SK-N-SH (cell line): ENCODE data around the gene CHID1. TPM values are rescaled to one million over a fixed set of nuclear protein-coding genes. Genes with fewer than 3 reads are reported as not detected.

ENCODE experiments used
- CTCF ChIA-PET: fragments of 300-600, 350-600 bp; formaldehyde crosslinking; extraction: SDS; loops from one replicate; lab custom pipeline; 2021; lab: Yijun Ruan, JAX
- POLR2A ChIA-PET: fragments of 350-600 bp; sonication (Branson Sonifier 250); formaldehyde crosslinking; extraction: SDS; loops from one replicate; lab custom pipeline; 2020; ENCODE audit warnings: antibody characterized with exemption, inconsistent platforms; lab: Yijun Ruan, JAX
- DNase-seq: peaks from one replicate; pipeline ENCODE4 v3.0.0; 2012
- H2AFZ ChIP-seq: fragments of 200-600 bp; sonication (generic); 2 replicates; pipeline ENCODE4 v1.8.1; 2016; ENCODE audit warnings: antibody characterized with exemption, mild to moderate bottlenecking, low read depth
- H3F3A ChIP-seq: fragments of 200-600 bp; sonication (generic); replicated peaks from 2 replicates; pipeline ENCODE3; 2016; ENCODE audit warnings: antibody characterized with exemption, mild to moderate bottlenecking; ENCODE audit not compliant: insufficient read depth
- H3K27ac ChIP-seq, 2 experiments: fragments of 200-500 bp in 1 of 2; fragments of 200-600 bp in 1 of 2; sonication (Bioruptor generic) in 1 of 2; sonication (generic), shearing (Covaris generic) in 1 of 2; 2 replicates each; pipeline versions ENCODE4 v1.5.1 to v1.6.1; 2014 to 2016; ENCODE audit warnings: low read depth in 2 of 2, inconsistent platforms in 1 of 2, low read length in 1 of 2, mild to moderate bottlenecking in 1 of 2, mixed read lengths in 1 of 2
- H3K27me3 ChIP-seq: fragments of 200-600 bp; sonication (generic), shearing (Covaris generic); 2 replicates; pipeline ENCODE4 v1.6.1; 2016; ENCODE audit warnings: mixed run types; ENCODE audit not compliant: insufficient read depth
- H3K36me3 ChIP-seq, 2 experiments: fragments of 200-500 bp in 1 of 2; fragments of 200-600 bp in 1 of 2; sonication (Bioruptor generic) in 1 of 2; sonication (generic) in 1 of 2; replicated peaks in 1 of 2; 2 replicates each; pipeline versions ENCODE3 to v1.5.1; 2014 to 2016; ENCODE audit warnings: low read length in 1 of 2, mild to moderate bottlenecking in 1 of 2; ENCODE audit not compliant: insufficient read depth in 2 of 2, control insufficient read depth in 1 of 2
- H3K4me1 ChIP-seq, 2 experiments: fragments of 200-500 bp in 1 of 2; fragments of 200-600 bp in 1 of 2; sonication (Bioruptor generic) in 1 of 2; sonication (generic), shearing (Covaris generic) in 1 of 2; 2 replicates each; pipeline versions ENCODE4 v1.5.1 to v1.6.1; 2014 to 2016; ENCODE audit warnings: low read depth in 1 of 2, low read length in 1 of 2, mixed run types in 1 of 2; ENCODE audit not compliant: insufficient read depth in 2 of 2, control insufficient read depth in 1 of 2
- H3K4me2 ChIP-seq: fragments of 200-600 bp; sonication (generic), shearing (Covaris generic); 2 replicates; pipeline ENCODE4 v1.6.1; 2017; ENCODE audit warnings: mixed run types
- H3K4me3 ChIP-seq, 2 experiments: fragments of 200-500 bp in 1 of 2; fragments of 200-600 bp in 1 of 2; sonication (Bioruptor generic) in 1 of 2; sonication (generic), shearing (Covaris generic) in 1 of 2; 2 replicates each; pipeline versions ENCODE4 v1.5.1 to v1.8.1; 2014 to 2016; ENCODE audit warnings: low read depth in 2 of 2, inconsistent platforms in 1 of 2, low read length in 1 of 2, mild to moderate bottlenecking in 1 of 2, mixed read lengths in 1 of 2, moderate library complexity in 1 of 2
- H3K79me2 ChIP-seq: fragments of 200-600 bp; sonication (generic); 2 replicates; pipeline ENCODE4 v1.8.1; 2017; ENCODE audit warnings: mild to moderate bottlenecking; ENCODE audit not compliant: insufficient read depth
- H3K9ac ChIP-seq: fragments of 200-600 bp; sonication (generic); 2 replicates; pipeline ENCODE4 v1.6.1; 2017; ENCODE audit warnings: mixed run types
- H3K9me2 ChIP-seq: fragments of 200-600 bp; sonication (generic); 2 replicates; pipeline ENCODE4 v1.6.1; 2017; ENCODE audit warnings: mixed run types
- H3K9me3 ChIP-seq: fragments of 200-600 bp; sonication (generic); 2 replicates; pipeline ENCODE4 v1.6.1; 2017; ENCODE audit warnings: mixed run types, mild to moderate bottlenecking, moderate library complexity
- H4K20me1 ChIP-seq: fragments of 200-600 bp; sonication (generic); 2 replicates; pipeline ENCODE4 v1.6.1; 2017; ENCODE audit warnings: mild to moderate bottlenecking, mixed run types; ENCODE audit not compliant: insufficient read depth
- CHD2 ChIP-seq: fragments of 150-350 bp; IDR thresholded peaks from 2 replicates; pipeline ENCODE4 v1.6.1; 2018; ENCODE audit warnings: low read length; ENCODE audit not compliant: partially characterized antibody
- EZH2phosphoT487 ChIP-seq: fragments of 200-600 bp; sonication (generic); IDR thresholded peaks from 2 replicates; pipeline ENCODE4 v1.6.1; 2017; ENCODE audit warnings: low read depth, mixed run types, mild to moderate bottlenecking, antibody characterized with exemption, moderate library complexity, borderline replicate concordance
- GABPA ChIP-seq: IDR thresholded peaks from 2 replicates; pipeline ENCODE4 v1.4.0; 2012; ENCODE audit warnings: low read depth, mild to moderate bottlenecking
- GATA2 ChIP-seq: sonication (generic); formaldehyde crosslinking; IDR thresholded peaks from 2 replicates; pipeline ENCODE4 v1.5.0; 2020; ENCODE audit warnings: mild to moderate bottlenecking, missing genetic modification reagents
- RFX5 ChIP-seq: IDR thresholded peaks from 2 replicates; pipeline ENCODE4 v1.6.1; 2012; ENCODE audit warnings: mild to moderate bottlenecking, improper control_type of control experiment, low read length
- RXRA ChIP-seq: IDR thresholded peaks from 2 replicates; pipeline ENCODE4 v1.4.0; 2012; ENCODE audit warnings: low read depth, mild to moderate bottlenecking, borderline replicate concordance
- SIN3A ChIP-seq: IDR thresholded peaks from 2 replicates; pipeline ENCODE4 v1.6.1; 2012; ENCODE audit warnings: low read depth, mild to moderate bottlenecking, low read length, moderate library complexity, borderline replicate concordance
- TAF1 ChIP-seq: IDR thresholded peaks from 2 replicates; pipeline ENCODE4 v1.6.1; 2012; ENCODE audit warnings: low read depth, mild to moderate bottlenecking, low read length, moderate library complexity, borderline replicate concordance
- USF1 ChIP-seq: IDR thresholded peaks from 2 replicates; pipeline ENCODE4 v1.4.0; 2012; ENCODE audit warnings: low read depth, borderline replicate concordance
- WGBS: methylation state at CpG from one replicate; pipeline ENCODE4 v1.1.6; 2017; ENCODE audit warnings: low lambda C conversion rate; 5-methylcytosine and 5-hydroxymethylcytosine counted together
- polyA plus RNA-seq, 3 experiments: library from polyadenylated mRNA; depleted of rRNA; stranded (reverse); fragments of >200 nt; gene quantifications; 2 replicates each; pipeline ENCODE4 v1.2.3, GENCODE V29; 2012

Gene CHID1
- polyA plus RNA-seq, 1 of the 3 experiments (the other 2 are of a cell fraction), result 231 TPM

- H2AFZ ChIP-seq, result no peak overlapping the region
- ChIA-PET POLR2A (interaction anchor here (0.9 kb wide), 1 partner anchor 625 kb away, joined by 4 read pairs; no protein-coding TSS in a partner anchor), CTCF (interaction anchor here (0.6 kb wide), 1 partner anchor 33 kb away, joined by 3 read pairs; no protein-coding TSS in a partner anchor)
- no peaks in the 10 kb centered on the region for H3K9me2 ChIP-seq
- peaks cover 22% of the 10 kb centered on the region for H4K20me1 ChIP-seq
- no peak overlapping the region for H3K4me2 ChIP-seq
- H3K36me3 ChIP-seq, result peaks cover 0 to 24% of the 10 kb centered on the region in 2 experiments
- H3K79me2 ChIP-seq, result peaks cover 6% of the 10 kb centered on the region; the same call in 1 of the 2 replicates
- no peaks in the 10 kb centered on the region for H3K9me3 ChIP-seq
- TF ChIP-seq TAF1, result no peak
- no peak for TF ChIP-seq GABPA
- TF ChIP-seq GATA2 (CRISPR knock-in tag), result no peak
- no peak for TF ChIP-seq RFX5
- no peak for TF ChIP-seq CHD2
- H3K27me3 ChIP-seq, result no peaks in the 10 kb centered on the region
- peaks cover 3% of the 10 kb centered on the region for H3F3A ChIP-seq
- H3K9ac ChIP-seq, result no peak overlapping the region
- H3K27ac ChIP-seq, result no peak overlapping the region; a peak in 1 of 4 replicates
- WGBS, result 93% methylated on average over 11 of the region's 11 CpGs
- peaks cover 4 to 30% of the 10 kb centered on the region in 2 experiments; a peak in 2 of 4 replicates for H3K4me1 ChIP-seq
- DNase-seq, result no peak
- H3K4me3 ChIP-seq, result no peak overlapping the region
Observed at GRCh38 chr11:864898-865297, 45.7 kb downstream of the CHID1 start.

- H3K9ac ChIP-seq, result no peak overlapping the region
- peaks cover 7% of the 10 kb centered on the region; the same call in 1 of the 2 replicates for H3K79me2 ChIP-seq
- no peak for DNase-seq
- TF ChIP-seq RXRA (no peak), EZH2phosphoT487 (no peak), USF1 (no peak), SIN3A (peak; percentile 0; the same call in 1 of the 2 replicates)
- H2AFZ ChIP-seq, result no peak overlapping the region
- H3K9me3 ChIP-seq, result no peaks in the 10 kb centered on the region
- H3K4me2 ChIP-seq, result no peak overlapping the region
- WGBS, result 95% methylated on average over 14 of the region's 31 CpGs
- POLR2A ChIA-PET, result interaction anchor here (0.9 kb wide), 1 partner anchor 625 kb away, joined by 4 read pairs; no protein-coding TSS in a partner anchor
- no peaks in the 10 kb centered on the region for H3K9me2 ChIP-seq
- peaks cover 28% of the 10 kb centered on the region for H4K20me1 ChIP-seq
- H3K36me3 ChIP-seq, result peaks cover 0 to 24% of the 10 kb centered on the region in 2 experiments
- H3K27ac ChIP-seq, result no peak overlapping the region; a peak in 1 of 4 replicates
- peaks cover 10 to 34% of the 10 kb centered on the region in 2 experiments; a peak in 2 of 4 replicates for H3K4me1 ChIP-seq
- no peaks in the 10 kb centered on the region for H3K27me3 ChIP-seq
- CTCF ChIA-PET, result no interaction called here
- H3K4me3 ChIP-seq, result no peak overlapping the region
- H3F3A ChIP-seq, result peaks cover 3% of the 10 kb centered on the region
Observed at GRCh38 chr11:863910-864827, 46.4 kb downstream of the CHID1 start.
